PFSK-1 (cell line): ENCODE measurements around the gene PAPSS1. TPM values are rescaled to one million over a fixed set of nuclear protein-coding genes. Genes with fewer than 3 reads are reported as not detected.

Experiments
- FOXP2 ChIP-seq: optimal IDR thresholded peaks from 2 replicates; pipeline ENCODE3; 2011; ENCODE audit warnings: borderline replicate concordance, control low read depth, inconsistent platforms; ENCODE audit not compliant: insufficient read depth; ENCODE audit errors: extremely low read length, extremely low read depth
- POLR2AphosphoS5 ChIP-seq: IDR thresholded peaks from 2 replicates; pipeline ENCODE4 v1.6.1; 2012; ENCODE audit warnings: low read depth, mild to moderate bottlenecking, control low read depth, low read length, moderate library complexity
- SIN3A ChIP-seq: IDR thresholded peaks from 2 replicates; pipeline ENCODE4 v1.6.1; 2012; ENCODE audit warnings: mild to moderate bottlenecking, low read length, moderate library complexity, borderline replicate concordance; ENCODE audit not compliant: insufficient read depth
- TAF1 ChIP-seq: IDR thresholded peaks from 2 replicates; pipeline ENCODE4 v1.6.1; 2012; ENCODE audit warnings: low read length, control low read depth, borderline replicate concordance; ENCODE audit not compliant: insufficient read depth
- polyA plus RNA-seq: library from polyadenylated mRNA; unstranded; fragments of >200 nt; gene quantifications from one replicate; pipeline ENCODE4 v1.2.1, GENCODE V29; 2012; ENCODE audit warnings: low read depth, missing spikeins; ENCODE audit not compliant: insufficient read length
- TF ChIP-seq, protein P1 (sequence below), 2 experiments: IDR thresholded peaks; 2 replicates each; pipeline versions ENCODE4 v1.6.1 to v1.8.0; 2011 to 2012; ENCODE audit warnings: low read depth in 2 of 2, low read length in 2 of 2, control low read depth in 1 of 2, inconsistent platforms in 1 of 2, mild to moderate bottlenecking in 1 of 2, moderate library complexity in 1 of 2; ENCODE audit not compliant: insufficient read depth in 1 of 2

PAPSS1 gene
- polyA plus RNA-seq = 13.9 TPM

DNA sequence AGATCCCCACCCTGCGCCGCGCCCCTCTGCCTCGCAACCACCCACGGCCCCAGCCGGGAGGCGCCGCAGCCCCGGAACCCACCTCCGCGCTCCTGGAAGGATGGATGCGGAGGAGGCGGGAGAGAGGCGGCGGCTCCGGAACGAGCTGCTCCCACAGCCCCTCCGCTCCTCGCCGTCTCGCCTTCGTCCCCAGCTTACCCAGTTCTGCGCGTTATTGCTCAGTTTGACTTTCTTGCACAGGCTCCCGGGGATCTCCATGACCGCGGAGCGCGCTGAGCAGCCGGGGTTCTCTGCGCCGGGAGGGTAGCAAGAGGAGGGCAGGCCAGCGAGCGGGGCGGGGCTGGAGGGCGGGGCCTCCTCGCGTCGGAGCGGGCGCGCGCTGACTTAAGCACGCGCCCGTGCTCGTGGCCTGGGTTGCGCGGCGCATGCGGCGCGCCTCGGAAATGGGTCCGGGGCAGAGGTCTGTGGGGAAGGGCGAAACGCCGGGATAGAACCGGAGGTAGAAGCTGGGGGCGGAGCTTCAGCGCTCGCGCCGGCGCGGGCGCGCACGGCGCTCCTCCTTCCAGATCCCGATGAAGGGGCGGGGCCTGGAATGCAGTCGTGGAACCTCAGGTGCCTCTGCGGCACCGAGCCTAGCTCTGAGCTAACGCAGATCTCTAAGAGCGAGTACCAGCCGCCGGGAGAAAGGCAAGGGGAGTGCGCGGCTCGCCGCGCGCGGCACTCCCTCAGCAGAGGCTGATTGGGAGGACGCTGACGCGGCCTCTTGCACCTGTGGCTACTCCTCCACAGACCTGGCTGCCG, at the start of gene PAPSS1:
Gene PAPSS1, minus strand, starts transcription at position 313 of the 801 bp plus-strand sequence. Its CDS starts 55 bp downstream, at position 258.
- TF ChIP-seq, protein P1, sequence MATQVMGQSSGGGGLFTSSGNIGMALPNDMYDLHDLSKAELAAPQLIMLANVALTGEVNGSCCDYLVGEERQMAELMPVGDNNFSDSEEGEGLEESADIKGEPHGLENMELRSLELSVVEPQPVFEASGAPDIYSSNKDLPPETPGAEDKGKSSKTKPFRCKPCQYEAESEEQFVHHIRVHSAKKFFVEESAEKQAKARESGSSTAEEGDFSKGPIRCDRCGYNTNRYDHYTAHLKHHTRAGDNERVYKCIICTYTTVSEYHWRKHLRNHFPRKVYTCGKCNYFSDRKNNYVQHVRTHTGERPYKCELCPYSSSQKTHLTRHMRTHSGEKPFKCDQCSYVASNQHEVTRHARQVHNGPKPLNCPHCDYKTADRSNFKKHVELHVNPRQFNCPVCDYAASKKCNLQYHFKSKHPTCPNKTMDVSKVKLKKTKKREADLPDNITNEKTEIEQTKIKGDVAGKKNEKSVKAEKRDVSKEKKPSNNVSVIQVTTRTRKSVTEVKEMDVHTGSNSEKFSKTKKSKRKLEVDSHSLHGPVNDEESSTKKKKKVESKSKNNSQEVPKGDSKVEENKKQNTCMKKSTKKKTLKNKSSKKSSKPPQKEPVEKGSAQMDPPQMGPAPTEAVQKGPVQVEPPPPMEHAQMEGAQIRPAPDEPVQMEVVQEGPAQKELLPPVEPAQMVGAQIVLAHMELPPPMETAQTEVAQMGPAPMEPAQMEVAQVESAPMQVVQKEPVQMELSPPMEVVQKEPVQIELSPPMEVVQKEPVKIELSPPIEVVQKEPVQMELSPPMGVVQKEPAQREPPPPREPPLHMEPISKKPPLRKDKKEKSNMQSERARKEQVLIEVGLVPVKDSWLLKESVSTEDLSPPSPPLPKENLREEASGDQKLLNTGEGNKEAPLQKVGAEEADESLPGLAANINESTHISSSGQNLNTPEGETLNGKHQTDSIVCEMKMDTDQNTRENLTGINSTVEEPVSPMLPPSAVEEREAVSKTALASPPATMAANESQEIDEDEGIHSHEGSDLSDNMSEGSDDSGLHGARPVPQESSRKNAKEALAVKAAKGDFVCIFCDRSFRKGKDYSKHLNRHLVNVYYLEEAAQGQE (IDR thresholded peaks at IDR 0.05; ENCODE audit: insufficient read depth in 1 of 2, low read depth in 2 of 2, low read length in 2 of 2) = peak in 1 of 2 experiments; percentile 3; a peak in 1 of 4 replicates
- TF ChIP-seq POLR2AphosphoS5 (peak; percentile 75), TAF1 (no peak; the same call in 1 of the 2 replicates), SIN3A (peak; percentile 51; the same call in 1 of the 2 replicates), FOXP2 (peak; percentile 61)

DNA sequence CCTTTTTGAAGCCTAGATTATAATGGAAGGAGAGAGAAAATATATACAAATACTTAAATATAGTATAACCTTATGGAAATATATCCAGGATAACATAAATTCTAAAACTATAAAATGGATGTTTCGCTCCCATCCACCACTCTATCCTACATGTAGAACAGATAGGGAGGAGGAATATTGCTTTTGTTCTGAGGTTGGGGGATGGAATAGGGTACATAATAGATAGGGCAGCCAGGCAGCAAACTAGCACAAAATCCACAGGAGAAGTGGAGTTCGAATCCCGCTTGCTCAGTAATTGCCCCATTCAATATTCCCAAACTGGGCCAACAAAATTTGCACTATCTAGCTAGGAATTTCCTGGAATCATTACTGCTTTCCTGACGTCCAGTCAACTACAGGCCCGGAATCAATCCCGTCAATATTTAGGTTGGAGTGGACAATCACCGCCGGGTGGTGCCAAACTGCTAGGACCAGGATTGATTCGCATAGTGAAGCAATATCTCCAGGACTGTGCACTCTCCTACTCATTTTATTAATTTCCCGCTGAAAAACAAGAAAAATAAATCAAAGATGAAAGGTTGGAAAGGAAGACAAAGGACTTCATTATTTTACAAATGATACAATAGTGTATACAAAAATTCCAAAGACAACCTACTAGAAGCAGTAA, 40.4 kb upstream of the PAPSS1 start:
- TF ChIP-seq POLR2AphosphoS5 = no peak
- no peak for TF ChIP-seq SIN3A
- TF ChIP-seq FOXP2 = no peak
- TF ChIP-seq, protein P1 (IDR thresholded peaks at IDR 0.05; ENCODE audit: insufficient read depth in 1 of 2, low read depth in 2 of 2, low read length in 2 of 2) = no peak
- TF ChIP-seq TAF1 = no peak

DNA sequence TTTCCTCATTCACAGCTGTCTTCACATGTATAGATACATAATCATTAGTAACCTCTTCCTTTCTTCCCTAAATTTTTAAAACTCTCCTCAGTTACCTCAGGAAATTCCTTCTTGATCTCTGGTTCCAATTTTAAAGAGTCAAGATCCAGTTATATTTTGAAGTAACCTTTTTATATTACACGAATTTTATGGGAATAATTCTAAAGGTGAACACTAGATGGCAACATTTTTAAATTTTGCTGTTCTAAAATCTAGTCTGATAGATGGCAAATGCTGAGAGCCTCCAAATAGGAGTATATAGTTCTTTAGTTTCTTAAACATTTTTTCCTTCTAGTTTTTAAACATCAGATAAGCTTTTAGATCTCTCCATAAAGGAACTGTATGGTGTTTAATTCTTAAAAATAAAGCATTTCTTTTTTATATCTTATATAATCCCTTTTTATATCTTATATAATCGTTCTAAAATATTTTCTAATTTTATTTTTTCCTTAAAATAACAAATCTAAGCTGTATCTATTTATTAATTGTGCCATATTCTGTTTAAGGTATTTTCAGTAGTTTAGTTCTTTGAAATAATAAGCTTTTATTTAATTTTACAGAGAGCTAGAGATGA, 37.9 kb upstream of the PAPSS1 start:
- TF ChIP-seq, protein P1 (IDR thresholded peaks at IDR 0.05; ENCODE audit: insufficient read depth in 1 of 2, low read depth in 2 of 2, low read length in 2 of 2) = no peak
- TF ChIP-seq POLR2AphosphoS5 (no peak), TAF1 (no peak), SIN3A (no peak), FOXP2 (no peak)

DNA sequence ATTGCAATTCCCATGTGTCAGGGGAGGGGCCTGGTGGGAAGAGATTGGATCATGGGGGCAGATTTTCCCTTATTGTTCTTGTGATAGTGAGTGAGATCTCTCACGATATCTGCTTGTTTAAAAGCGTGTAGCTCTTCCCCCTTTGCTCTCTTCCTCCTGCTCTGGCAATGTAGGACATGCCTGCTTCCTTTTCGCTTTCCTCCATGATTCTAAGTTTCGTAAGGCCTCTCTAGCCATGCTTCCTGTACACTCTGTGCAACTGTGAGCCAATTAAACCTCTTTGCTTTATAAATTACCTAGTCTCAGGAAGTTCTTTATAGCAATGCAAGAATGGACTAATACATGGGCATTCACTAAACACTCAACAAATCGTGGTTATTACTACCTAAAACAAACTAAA, 37.2 kb upstream of the PAPSS1 start:
- TF ChIP-seq TAF1 (no peak), FOXP2 (no peak), POLR2AphosphoS5 (no peak)
- TF ChIP-seq, protein P1 (IDR thresholded peaks at IDR 0.05; ENCODE audit: insufficient read depth in 1 of 2, low read depth in 2 of 2, low read length in 2 of 2) = no peak
